DMS153 treated with DMSO at 0.1 percent for 48 hours (cell line): ENCODE measurements around the gene LRP2BP.
"Not testable (repeated sequence)": the region's sequence is repeated elsewhere in the genome, so short reads cannot be mapped to it uniquely, and the experiment has no call there.

Source experiments
- DNase-seq: peaks from one replicate; lab custom pipeline; 2025; ENCODE audit not compliant: unreplicated experiment; lab: John Stamatoyannopoulos, UW

Gene LRP2BP

DNA sequence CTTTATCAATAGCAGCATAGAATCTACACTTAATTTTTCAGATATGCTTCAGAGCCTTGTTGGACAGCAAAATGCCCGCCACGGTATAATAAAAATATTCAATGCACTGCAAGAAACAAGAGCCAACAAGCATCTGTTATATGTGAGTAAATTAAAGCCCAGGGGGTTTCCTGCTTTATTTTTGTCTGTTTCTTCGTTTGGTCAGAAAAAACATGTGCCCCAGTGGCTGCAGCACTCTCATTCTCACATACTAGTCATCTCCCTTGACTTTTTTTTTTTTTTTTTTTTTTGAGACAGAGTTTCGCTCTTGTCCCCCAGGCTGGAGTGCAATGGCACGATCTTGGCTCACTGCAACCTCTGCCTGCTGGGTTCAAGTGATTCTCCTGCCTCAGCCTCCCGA lies 33.2 kb downstream of the LRP2BP start:
- DNase-seq: not testable (repeated sequence)

DNA sequence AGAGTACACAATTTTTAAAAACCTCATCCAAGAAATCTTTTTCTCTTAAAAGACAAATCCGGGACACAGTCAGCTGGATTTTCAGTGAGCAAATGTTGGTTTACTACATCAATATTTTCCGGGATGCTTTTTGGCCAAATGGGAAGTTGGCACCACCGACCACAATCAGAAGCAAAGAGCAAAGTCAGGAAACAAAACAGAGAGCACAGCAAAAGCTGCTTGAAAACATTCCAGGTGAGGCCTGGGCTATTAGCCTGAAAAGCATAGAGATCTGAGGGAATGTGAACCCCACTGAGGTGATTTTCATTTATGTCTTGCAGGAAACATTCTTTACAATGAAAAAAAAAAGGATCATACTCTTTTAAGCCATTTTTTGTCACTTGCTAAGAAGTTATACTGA lies 33.9 kb downstream of the LRP2BP start:
- no peak for DNase-seq

DNA sequence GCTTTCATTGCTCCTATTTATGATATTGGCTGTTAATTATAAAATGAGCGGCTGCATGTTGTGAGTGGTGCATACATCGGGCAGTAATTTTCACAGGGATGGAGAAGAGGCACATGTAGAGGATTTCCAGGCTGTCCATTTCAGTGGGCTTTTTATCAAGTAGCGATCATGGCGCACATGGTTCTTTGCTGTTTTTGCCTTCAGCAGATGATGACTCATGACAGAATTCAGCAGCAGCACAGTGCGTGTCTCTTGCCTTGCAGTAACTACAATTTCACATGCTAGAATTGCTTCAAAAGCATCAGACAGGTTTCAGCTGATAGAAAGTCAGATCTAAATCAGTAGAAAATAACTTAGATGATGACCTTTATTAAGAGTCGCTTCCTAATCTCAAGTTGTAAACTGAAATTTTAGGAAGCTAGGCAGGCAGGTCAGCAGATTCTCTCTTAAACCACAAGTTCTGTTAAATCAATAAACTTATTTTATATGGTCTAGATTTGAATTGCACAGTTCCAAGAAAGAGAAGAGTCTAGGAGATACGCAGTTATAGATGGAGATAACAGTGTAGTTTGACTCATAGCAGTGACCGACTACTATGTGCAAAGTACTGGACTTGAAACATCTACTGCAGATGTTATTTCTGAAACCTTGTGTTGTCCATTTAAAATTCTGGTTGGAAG lies 35.8 kb downstream of the LRP2BP start:
- no peak for DNase-seq

DNA sequence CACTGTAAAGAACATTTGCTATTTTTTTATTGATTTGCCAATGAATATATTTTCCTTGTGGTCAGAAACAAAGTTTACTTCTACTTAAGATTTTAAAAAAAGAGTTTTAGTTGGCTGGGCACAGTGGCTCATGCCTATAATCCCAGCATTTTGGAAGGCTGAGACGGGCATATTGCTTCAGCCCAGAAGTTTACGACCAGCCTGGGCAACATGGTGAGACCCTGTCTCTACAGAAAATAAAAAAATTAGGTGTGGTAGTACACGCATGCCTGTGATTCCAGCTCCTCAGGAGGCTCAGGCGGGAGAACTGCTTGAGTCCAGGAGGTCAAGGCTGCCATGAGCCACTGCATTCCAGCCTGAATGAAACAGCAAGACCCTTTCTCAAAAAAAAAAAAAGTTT lies 36.8 kb downstream of the LRP2BP start:
- DNase-seq: no peak

DNA sequence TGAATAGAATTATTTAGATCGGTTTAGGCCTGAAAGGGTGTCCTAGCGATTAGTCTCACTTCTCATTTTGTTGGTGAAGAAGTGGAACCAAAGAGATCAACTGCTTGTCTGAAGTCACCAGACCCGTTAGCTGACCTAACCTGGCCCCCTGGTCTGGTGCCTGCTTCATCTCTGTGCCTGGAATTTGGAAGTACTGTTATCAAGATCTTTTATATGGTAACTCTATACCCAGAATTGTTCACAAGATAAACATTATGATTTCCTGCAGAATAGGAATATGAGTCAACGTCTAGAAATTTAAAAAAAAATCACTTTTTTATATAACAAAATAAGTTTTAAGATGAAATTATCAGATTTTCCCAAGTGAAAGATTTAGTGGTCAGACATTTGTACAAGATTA lies 37.2 kb downstream of the LRP2BP start:
- no peak for DNase-seq

DNA sequence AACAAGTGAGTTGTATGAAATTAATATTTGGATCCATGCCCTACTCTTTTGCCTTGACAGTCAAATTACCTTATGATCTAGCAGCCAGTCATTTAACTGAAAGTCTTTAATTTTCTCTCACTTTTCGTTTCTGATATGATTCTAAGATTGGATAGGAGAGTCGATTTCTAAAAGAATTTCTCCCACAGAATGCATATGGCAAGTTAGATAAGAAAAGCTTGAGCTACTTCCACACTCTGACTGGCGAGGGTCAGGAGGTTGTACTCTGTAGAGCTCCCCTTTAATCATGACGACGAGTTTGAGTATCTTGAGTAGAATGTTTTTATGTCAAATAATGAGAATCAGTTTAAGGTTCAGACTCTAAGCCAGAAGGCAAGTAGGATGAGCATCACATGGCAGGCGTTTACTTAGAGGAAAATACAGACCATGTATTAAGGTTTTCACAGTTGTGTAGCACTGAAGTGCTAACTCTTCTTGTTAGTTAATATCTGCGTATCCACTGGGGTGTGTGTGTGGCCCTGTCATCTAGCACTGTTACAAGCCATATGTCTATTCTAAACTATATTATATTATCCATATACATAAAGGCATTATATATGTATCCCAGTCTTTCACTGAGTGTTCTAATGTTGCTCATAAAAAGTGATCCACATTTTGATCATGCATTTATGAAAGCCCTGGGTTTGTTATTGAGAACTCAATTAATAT lies 37.8 kb downstream of the LRP2BP start:
- DNase-seq: no peak

DNA sequence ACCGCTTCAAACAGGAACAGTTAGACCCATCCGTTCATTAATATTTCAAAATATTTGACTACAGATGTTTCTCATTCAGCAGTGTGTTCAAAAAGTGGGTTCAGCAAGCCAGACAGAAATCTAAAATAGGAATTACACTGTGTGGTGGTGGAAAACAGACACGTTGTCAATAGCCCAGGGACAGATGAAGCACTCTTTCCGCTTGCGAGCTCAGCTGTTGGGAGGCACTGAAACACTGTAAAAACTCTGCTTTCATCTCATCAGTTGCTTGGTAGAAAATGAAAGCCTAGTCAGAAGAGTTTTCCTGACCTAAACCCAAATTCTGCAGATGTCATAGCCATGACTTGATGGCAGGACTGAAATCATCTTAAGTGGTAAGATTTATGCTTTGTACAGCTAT lies 38.5 kb downstream of the LRP2BP start:
- no peak for DNase-seq

DNA sequence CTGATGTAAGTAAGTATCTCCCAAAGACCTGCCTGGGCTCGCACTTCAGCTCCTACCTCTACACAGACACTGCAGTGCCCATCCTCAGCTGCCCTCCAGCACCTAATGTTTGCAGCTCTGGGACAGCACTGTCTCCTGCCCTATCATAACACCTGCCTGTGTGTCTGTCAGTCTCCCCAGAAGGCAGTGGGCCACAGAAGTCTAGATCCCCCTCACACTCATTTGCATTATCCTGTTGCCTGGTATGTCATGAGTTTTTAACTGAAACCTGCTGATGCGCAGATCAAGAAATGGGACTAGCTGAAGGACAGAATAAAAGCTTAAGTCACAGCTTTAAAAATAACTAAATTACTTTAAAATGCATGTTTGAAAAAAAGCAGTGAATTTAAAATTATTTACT lies 43.0 kb downstream of the LRP2BP start:
- DNase-seq: no peak

DNA sequence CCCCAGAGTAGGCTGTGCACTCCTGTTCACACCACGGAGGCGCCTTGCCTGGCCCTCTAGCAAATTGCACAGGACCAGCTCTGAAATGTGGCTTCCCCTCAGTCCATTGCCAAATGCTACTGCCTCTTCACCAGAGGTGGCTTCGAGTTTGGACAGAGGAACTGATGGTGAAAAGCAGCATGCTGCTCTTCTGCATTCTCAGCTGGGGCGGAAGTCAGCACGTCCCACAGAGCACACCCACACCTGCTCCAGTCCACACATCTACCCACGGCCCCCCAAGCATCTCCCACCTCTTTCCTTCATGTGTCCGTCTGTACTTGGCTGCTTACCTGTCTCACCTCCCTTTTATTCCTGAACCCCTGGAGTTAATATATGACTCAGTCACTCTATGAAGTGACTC lies 43.5 kb downstream of the LRP2BP start:
- DNase-seq: no peak

DNA sequence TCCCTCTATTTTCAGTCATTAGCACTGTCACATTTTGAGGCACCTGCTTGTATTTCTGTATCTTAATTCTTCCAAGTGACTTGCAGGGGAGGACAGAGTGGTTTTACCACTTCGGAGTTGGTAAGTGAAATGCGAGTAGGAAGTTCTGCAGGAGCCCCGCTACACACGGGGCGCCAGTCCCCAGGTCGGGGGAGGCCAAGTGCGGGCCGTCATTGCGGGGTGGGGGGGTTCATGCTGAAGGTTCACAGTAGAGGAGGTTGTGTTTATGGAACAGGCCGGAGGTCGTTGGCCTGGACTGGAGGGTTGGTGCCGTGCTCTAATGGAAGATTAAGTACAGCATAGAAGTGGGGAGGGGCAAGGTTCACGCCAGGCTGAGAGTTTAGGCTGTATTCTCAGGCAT lies 44.0 kb downstream of the LRP2BP start:
- no peak for DNase-seq

DNA sequence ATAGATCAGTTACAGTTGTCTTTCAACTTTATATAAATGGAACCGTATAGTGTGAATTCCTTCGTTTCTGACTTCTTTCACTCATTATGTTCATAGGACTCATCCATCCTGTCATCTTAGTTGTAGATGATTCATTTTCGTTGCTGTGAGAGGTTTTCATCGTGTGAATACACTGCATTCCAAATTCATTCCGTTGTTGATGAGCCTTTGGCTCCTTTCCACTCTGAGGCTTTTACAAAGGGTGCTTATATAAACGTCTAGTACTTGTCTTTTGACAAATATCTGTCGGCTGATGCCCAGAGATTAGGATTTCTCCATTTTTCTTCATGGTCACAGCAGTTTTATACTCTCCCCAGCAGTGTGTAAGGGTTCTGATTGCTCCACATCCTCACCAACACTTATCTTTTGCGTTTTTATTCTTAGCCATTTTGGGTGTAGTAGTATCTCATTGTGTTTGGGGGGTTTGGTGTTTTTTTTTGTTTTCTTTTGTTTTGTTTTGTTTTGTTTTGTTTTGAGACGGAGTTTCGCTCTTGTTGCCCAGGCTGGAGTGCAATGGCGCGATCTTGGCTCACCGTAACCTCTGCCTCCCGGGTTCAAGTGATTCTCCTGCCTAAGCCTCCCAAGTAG lies 48.6 kb downstream of the LRP2BP start:
- no peak for DNase-seq

DNA sequence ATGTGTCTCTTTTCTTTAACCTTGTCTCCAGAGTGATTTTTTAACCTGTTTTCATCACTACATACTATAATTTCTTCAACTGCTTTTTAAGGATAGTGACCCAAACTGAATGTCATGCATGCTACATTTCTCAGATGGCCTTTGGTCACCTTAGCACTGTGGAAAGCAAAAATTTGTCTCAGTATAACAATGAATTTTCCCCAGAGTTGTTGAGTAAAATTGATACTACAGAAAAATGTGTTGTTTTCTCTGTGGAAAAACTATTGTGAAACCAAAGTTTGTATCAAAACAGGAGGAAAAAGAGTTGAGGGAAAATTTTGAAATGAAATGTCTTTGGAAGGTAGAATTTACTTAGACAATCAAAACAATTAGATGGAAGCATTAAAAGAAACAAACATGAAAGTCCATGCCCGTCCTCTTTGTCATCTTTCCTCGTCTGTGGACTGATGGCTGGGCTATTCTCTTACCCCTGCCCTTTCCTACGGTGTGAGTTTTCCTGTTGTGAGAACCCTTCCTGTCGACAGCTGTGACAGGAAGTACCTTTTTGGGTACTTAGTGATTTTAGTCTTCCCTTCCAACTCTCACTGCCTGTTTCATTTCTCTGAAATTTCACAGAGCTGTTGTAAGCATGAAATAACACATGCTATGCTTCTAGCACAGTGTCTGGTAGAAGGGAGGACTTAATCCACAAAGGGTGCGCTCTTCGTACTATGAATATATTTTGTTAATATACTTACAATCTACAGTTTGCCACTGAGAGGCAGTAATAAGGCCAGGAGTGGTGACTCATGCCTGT lies 50.8 kb downstream of the LRP2BP start:
- DNase-seq: no peak

DNA sequence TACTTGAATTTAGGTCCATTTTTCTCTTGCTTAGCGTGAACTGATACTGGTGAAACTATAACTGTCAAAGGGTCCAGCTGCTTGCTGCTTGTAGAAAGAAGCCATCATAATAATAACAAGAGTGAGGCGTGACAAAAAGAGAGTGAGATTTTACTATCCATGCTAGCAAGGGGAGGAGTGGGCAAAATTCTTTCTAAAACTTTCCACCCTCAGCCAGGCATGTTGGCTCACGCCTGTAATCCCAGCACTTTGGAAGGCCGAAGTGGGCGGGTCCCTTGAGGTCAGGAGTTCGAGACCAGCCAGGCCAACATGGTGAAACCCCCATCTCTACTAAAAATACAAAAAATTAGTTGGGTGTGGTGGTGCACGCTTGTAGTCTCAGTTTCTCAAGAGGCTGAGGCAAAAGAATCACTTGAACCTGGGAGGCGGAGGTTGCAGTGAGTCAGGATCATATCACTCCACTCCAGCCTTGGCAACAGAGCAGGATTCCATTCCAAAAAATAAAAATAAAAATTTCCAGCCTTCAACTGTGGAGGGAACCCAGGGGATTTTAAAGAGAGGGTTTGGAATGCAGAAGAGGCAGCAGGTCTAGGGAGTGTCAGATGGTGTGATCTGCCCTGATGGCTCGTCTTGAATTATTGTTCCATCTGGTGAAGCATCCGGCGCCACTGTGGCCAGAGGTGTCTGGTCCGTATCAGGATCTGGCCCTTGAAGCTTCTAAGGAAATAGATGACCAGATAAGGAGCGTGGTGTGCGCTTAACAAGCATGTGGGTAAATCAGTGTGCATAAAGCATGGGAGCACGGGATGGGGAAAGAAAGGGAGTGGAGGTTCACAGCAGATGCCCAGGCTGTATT lies 51.8 kb downstream of the LRP2BP start:
- DNase-seq: no peak

DNA sequence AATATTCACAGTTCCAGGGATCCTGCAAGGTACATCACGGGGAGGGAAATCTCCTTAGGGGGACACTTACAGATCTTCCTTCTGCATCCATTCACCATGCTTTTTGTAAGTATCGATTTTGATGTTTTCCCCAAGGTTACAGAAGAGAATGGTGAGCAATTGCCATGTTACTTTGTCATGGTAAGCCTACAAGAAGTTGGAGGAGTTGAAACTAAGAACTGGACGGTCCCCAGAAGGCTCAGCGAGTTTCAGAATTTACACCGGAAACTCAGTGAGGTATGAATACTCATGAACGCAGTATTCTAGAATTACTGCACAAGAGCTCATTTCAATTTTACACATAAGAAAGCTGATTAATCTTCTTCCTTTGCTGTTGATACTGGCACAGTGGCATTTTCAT lies 53.9 kb downstream of the LRP2BP start:
- DNase-seq: no peak

DNA sequence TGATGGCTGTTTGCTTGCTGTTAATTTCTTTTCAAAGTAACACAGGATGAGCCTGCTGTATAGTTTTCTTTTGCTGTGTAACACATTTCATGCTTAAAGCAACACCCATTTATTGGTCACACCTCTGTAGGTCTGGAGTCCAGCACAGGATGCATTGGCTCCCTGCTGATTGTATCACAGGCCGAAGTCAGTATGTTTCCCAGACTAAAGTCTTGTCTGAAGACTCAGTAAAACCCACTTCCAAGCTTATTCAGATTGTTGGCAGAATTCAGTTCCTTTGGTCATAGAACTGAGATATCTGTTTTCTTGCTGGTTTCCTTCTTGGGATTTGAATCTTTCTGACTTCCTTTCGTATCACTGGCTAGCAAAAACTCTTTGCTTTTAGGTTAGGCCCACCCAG lies 54.3 kb downstream of the LRP2BP start:
- no peak for DNase-seq

DNA sequence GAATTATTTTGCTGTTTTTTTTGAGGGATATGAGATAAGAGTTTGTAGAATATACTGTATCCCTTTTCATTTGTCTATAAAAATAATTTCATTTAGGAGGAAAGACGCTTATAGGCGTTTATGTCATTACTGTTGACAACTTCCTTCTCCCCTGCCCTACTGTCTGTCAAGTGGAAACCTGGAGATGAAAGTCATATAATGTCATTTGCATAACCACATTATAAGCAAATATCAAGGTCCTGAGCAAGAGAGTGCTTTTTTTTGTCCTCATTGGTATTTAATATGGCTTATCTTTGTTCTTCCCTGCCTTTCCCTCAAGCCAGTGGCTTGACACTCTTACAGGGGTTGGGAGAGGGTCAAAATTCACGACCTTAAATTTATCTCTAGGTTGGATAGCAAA lies 55.8 kb downstream of the LRP2BP start:
- no peak for DNase-seq

DNA sequence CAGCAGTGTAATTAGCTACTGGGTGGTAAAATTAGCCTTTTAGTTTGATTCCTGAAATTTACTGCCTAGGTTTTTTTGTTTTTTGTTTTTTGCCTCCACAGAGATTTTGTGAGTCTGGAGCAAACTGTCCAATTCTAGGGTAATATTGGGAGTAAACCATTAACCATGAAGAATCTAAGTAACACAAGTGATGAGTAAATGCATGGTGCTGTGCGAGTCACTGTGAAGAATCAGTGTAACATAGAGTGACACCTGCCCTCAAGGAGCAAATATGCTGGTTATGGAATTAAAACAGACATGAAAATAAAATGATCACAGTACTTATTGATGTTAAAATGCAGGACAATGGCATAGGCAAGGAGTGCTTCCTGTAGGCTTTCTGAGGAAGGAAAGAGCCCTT lies 60.1 kb downstream of the LRP2BP start:
- no peak for DNase-seq

DNA sequence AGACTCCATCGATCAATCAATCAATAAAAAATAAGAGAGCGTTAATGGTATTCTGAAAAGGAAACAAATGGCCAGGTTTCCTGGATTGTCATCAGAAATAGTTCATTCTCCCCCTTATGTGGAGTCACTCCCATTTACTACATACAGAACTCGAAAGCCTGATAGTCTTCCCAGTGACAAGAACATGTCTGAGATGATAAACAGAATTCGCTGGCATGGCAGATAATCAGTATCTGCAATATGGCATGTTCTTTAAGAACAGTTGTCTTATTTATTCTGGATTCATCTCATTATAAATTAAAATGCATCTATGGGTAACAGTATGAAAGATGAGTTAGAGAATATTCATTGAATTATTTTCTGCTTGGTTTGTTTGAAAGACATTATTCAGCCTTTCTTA lies 61.4 kb downstream of the LRP2BP start:
- no peak for DNase-seq

DNA sequence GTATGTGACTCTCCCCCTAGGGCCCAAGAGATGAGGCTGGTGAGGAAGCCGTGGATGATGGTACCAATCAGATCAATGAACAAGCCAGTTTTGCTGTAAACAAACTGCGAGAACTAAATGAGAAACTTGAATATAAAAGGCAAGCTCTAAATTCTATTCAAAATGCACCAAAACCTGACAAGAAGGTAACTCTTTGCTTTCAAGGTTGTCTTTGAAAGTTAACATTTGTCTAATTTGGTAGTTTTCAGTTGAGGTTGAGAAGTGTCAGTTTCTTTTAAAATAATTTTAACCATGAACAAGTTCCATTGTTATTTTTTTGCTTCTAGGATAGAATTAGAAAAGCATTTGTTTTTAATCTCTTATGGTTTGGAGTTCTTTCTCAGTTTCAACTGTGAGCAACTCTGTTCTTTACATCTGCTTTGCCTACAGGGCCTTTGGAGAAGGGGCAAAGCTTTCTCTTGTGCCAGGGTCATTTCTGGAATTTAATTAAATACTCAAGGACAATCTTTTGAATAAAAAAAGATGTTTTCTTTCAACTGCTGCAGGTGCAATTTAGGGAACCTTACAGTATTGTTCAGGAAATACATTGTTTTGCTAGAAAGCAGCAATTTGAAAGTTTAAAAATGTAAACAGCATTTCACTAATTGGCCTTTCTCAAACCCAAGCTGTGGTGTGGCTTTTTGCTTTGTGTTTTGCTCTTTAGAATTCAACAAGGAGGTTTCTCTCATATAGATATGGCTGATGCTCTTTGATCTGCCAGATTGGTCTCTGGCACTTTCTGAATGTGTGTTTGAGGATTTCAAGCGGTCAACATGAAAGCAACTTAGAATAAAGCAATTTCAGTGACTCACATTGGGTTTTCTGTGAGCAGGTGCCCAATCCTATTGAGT lies 62.9 kb downstream of the LRP2BP start:
- DNase-seq: no peak
